GM18508 (cell line): ENCODE results near the gene HS3ST5.
"Not testable (repeated sequence)": the region's sequence is repeated elsewhere in the genome, so short reads cannot be mapped to it uniquely, and the experiment has no call there.

Experiments used
- ATAC-seq: cut with Tn5 transposase; IDR thresholded peaks from one replicate; pipeline ENCODE4 v1.9.1; 2021; ENCODE audit warnings: moderate number of reproducible peaks; ENCODE audit not compliant: insufficient read depth, unreplicated experiment

Gene HS3ST5

DNA sequence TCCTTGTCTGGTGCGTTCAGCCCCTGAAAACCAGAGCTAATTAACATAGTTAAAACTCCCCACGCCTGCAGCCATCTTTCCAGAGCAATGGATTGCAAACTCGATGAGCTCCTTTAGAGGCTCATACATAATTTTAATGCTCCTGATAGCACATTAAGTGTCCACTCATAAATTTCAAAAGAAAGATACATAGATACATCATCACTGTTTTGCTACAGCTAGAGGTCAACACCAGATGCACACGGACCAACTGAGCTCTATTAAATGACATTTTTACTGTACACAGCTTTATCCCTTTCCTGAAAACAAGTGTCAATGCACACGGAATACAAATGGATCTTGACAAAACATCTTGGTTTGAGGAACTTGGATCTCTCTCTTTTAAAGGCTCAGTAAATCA lies 280.6 kb downstream of the HS3ST5 start:
- ATAC-seq, result no peak

GRCh38 chr6:114061741-114062140 lies 281.1 kb downstream of the HS3ST5 start:
- ATAC-seq, result no peak

DNA sequence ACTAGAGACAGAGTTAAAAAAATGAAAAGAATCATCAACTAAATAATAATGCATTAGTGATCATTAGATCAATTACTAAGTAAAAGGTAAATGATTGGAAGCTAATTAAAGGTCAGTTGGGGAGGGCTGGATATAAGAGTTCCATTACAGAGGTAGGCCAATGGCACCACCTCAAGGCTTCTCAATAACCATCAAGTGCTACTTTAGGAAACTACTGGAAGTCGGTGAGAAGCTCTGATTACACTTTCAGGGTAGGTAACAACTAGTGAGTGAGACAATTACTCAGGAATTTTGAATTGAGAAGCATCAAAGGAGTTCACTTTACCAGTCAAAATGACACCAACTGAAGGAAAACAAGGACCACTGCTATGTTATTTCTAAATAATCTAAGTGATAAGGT lies 281.7 kb downstream of the HS3ST5 start:
- no peak for ATAC-seq

DNA sequence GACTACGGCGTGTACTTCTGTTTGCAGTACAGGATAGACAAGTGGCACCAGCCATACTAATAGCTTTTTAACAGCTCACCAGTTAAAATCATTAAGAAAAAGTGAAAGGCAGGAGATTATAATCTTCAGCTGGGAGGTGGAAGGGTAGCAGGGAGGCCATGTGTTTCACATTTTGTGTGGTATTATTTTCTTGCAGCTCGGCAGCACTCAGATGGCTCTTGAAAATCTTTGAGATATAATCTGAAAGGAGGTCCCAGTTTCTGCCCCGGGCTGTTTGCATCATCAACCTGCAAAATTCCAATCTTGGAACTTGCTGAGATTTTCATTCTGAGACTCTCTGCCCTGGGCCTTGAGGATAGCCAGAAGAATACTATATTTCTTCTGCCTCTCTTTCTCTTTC lies 284.4 kb downstream of the HS3ST5 start:
- ATAC-seq, result no peak

- no peak for ATAC-seq
Measured at GRCh38 chr6:114055763-114056162, 287.1 kb downstream of the HS3ST5 start.

DNA sequence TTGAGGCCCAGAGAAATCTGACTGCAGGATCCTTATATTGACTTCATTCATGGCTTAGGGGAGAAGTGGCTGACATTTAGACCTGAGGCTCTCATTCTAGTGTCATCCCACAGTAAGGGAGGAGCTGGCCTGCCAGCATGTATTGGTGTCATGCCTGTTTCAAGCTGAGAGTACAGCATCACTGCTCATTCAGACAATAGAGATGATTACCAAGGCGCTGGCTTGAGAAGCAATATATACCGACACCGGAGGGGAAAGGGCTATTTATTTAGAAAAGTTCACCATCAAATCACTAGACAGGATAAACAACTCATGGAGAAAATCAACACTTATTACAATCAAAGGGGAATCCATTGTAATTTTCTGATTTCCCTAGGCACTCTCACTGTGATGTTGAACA lies 287.5 kb downstream of the HS3ST5 start:
- no peak for ATAC-seq

DNA sequence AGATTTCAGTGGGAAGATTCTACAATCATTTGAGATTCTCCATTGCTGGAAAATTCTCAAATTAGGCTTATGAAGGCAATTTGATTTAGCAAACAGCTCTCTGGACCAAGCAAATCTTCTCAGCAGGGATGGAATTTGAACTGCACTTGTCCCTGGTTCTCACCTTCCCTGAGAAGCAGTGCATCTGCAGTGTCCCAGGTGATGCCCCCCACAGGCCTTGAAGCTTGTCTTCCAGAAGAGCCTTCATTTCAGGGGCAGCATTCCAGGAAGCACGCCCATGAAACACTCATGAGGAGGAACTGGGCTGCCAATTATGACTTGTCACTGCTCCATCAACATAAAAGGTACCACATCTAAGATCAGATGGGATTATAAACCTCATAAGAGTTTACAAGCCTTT lies 289.0 kb downstream of the HS3ST5 start:
- no peak for ATAC-seq

GRCh38 chr6:114052141-114052540 lies 290.7 kb downstream of the HS3ST5 start:
- no peak for ATAC-seq

- no peak for ATAC-seq
Measured at GRCh38 chr6:114051031-114051430, 291.8 kb downstream of the HS3ST5 start.

GRCh38 chr6:114049367-114049966 lies 293.4 kb downstream of the HS3ST5 start:
- ATAC-seq, result no peak

DNA sequence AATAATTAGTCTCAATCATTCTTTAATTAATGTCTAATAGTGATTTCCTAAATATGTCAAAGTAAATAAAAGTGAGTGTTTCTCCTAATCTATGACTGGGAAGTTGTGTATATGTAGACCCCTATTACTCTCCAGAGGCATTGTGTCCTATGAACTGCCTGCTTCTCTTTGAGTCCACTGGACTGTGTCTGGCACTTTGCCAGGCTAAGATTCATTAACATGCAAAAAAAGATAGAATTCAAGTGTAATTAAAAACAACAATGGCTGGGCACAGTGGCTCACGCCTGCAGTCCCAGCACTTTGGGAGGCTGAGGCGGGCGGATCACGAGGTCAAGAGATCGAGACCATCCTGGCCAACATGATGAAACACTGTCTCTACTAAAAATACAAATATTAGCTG lies 298.3 kb downstream of the HS3ST5 start:
- ATAC-seq, result not testable (repeated sequence)

DNA sequence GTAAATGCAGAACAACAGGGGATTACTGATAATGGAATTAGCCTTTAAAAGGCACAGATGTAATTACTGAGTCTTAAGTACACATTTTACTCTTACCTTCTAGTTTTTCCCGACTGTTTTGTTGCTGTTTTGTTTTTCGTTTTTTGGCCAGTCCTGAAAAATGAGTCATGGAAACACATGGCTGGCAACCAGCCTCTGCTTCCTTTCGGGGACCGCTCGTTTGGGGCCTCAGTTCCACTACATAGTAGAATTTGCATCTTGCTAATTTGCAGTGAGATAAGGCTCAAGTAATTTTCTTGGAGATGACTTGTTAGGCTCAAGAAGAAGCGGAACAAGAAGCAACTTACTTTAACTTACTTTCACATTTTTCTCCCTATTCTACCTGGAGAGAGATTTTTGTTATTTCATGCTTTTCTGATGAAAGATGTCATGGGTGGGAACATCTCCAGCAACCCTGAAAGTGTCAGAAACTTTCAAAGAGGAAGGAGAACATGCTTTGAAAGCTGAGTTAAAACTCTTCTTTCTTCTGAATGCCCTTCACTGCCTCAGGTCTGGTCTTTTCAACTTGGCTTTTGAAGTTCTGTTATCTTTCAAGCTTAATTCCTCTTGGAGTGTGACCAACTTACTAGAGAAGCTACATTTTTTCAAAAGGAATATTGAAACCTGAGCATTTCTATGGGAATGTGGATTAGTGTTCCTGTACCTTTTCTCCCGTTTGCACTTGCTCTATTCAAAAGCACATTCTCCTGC lies 300.4 kb downstream of the HS3ST5 start:
- ATAC-seq, result no peak

DNA sequence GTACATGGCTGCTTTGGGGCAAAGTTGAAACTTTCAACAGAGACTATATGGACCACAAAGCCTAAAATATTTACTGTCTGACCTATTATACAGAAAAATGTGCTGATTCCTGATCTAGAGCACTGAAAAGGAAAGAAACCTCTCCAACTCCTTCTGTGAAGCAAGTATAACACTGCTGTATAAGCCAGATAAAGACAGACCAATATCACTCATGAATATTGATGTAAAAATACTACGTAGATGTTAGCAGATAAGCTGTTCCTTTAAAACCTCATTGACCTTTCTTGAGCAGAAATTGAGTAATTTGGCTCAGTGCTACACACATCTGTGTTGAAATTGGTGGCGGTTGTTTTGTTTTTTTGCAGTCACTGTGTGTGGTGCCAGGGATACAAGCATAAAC lies 302.0 kb downstream of the HS3ST5 start:
- no peak for ATAC-seq

- no peak for ATAC-seq
Measured at GRCh38 chr6:114039841-114040240, 303.0 kb downstream of the HS3ST5 start.

- no peak for ATAC-seq
Measured at GRCh38 chr6:114033606-114034005, 309.2 kb downstream of the HS3ST5 start.

GRCh38 chr6:114032721-114033120 lies 310.1 kb downstream of the HS3ST5 start:
- ATAC-seq, result no peak

DNA sequence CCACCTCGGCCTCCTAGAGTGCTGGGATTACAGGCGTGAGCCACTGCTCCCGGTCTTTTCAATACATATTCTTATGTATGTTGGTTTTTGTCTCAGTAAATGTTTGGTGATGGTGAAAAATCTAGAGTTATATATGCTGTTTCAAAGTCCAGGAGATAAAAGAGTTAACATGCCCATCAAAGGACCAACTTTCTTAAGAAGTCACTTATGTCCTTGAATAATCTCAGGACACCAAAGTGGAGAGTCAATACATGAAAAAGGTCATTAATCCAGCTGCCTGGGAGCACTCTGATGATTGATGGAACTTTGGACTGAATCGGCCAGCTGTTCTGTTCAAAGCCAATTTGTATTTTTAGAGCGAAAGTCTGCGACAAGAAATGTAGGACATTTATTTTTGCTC lies 312.1 kb downstream of the HS3ST5 start:
- ATAC-seq, result no peak

- ATAC-seq, result no peak
Measured at GRCh38 chr6:114024746-114025145, 318.1 kb downstream of the HS3ST5 start.

DNA sequence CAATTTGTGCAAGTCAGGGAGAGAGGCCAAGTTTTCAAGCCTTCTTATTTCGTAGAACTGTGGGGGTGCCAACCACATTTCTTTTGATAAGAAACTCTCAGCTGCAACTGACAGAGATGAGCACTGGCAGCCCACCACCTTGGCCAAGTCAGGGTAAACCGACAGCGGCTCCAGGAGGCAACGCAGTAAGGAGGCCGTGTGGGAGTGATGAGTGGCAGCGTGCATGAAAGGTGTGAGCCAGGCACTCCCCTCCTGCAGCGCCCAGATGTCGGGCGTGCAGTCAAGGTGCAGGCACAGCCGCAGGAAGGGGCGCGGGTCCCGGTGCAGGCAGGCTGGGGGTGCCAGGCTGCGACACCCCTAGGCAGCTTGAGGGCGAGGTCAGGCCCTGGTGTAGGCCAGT lies 322.6 kb downstream of the HS3ST5 start:
- no peak for ATAC-seq

DNA sequence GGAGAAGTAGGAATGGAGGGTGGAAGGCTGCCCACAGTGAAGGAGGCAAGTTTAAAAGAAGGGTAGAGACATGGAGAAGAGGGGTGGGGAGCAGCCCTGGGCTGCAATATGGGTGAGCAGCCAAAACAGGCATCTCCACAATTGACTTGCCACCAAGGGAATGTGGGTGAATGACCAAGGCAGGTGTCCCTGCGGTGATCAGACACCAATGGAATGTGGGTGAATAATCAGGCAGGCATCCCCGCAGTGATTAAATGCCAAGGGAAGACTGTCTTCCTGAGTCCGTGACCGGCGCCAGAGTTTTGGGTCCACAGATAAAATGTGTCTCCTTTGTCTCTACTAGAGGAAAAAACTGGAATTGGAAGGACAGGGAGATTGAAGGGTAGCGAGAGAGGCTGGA lies 325.7 kb downstream of the HS3ST5 start:
- ATAC-seq, result not testable (repeated sequence)

DNA sequence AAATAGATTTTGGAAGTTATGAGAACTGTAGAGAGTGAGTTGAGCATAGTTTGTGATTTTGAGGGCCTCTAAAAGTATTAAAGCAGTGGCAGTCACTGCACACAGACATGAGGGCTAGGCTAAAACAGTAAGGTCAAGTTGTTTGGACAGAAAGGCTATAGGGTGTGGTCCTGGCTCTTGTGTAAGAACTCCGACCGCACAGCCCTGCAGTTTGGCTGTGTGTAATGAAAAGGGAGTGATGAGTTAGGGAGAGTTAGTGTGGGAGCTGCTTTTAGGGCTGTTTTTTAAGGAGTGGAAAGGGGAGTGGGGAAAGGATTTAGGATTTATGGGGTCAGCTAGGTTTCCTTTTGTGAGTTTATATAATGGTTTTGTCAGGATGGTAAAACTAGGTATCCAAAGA lies 328.7 kb downstream of the HS3ST5 start:
- not testable (repeated sequence) for ATAC-seq

DNA sequence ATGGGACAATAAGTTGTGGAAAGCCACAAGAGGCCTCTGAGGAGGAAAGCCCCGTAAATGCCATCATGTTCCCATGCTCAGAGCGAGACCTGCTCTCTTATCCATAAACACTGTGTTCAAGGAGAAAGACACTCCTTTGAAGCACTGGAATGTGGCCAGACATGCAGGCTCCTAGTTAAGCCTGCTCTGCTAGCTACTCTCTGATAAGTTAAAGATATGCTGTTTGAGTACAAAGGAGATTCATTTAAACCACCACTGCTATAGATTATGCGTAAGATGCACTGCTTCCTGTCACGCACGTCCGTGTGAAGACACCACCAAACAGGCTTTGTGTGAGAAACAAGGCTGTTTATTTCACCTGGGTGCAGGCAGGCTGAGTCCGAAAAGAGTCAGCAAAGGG lies 331.3 kb downstream of the HS3ST5 start:
- ATAC-seq, result not testable (repeated sequence)
